ENCODE measurements around the gene PIP4K2A.
A peak's percentile ranks its signal among the peaks of the same experiment; 100 is the strongest.
"Not testable (repeated sequence)": the region's sequence is repeated elsewhere in the genome, so short reads cannot be mapped to it uniquely, and the experiment has no call there.

Gene PIP4K2A

GRCh38 chr10:22554461-22555182 lies 159.8 kb downstream of the PIP4K2A start:
- no peak for DNase-seq
- no peak for ATAC-seq

- DNase-seq: no peak
- ATAC-seq: no peak
These were observed 160.9 kb downstream of the PIP4K2A start for GRCh38 chr10:22553452-22553995.

GRCh38 chr10:22552888-22553378 lies 161.4 kb downstream of the PIP4K2A start:
- no peak for ATAC-seq
- DNase-seq: no peak

GRCh38 chr10:22551681-22552365 lies 162.6 kb downstream of the PIP4K2A start:
- ATAC-seq: no peak
- DNase-seq: no peak

- no peak for ATAC-seq
These were observed 163.6 kb downstream of the PIP4K2A start for GRCh38 chr10:22550732-22551131.

GRCh38 chr10:22548344-22548743 lies 166.0 kb downstream of the PIP4K2A start:
- ATAC-seq (no peak), DNase-seq (no peak)

More at GRCh38 chr10:22550732-22551131, 163.6 kb downstream of the PIP4K2A start:
- peak; percentile 78 for DNase-seq

- ATAC-seq (no peak), DNase-seq (no peak)
These were observed 168.7 kb downstream of the PIP4K2A start for GRCh38 chr10:22545643-22546042.

GRCh38 chr10:22544325-22545068 lies 169.9 kb downstream of the PIP4K2A start:
- DNase-seq (no peak), ATAC-seq (no peak)

- no peak for DNase-seq
- ATAC-seq: no peak
These were observed 171.6 kb downstream of the PIP4K2A start for GRCh38 chr10:22542773-22543172.

GRCh38 chr10:22541900-22542299 lies 172.5 kb downstream of the PIP4K2A start:
- ATAC-seq: no peak
- DNase-seq: no peak

- ATAC-seq: no peak
- DNase-seq: no peak
These were observed 174.6 kb downstream of the PIP4K2A start for GRCh38 chr10:22539579-22540298.

- DNase-seq (no peak), ATAC-seq (no peak)
These were observed 176.6 kb downstream of the PIP4K2A start for GRCh38 chr10:22537810-22538209.

GRCh38 chr10:22536620-22537019 lies 177.8 kb downstream of the PIP4K2A start:
- ATAC-seq (no peak), DNase-seq (no peak)

GRCh38 chr10:22534849-22535604 lies 179.4 kb downstream of the PIP4K2A start:
- ATAC-seq (no peak), DNase-seq (no peak)

GRCh38 chr10:22531441-22531840 lies 182.9 kb downstream of the PIP4K2A start:
- ATAC-seq (no peak), DNase-seq (no peak)

GRCh38 chr10:22531008-22531407 lies 183.4 kb downstream of the PIP4K2A start:
- DNase-seq (no peak), ATAC-seq (no peak)

- DNase-seq (no peak), ATAC-seq (no peak)
These were observed 186.9 kb downstream of the PIP4K2A start for GRCh38 chr10:22527520-22527919.

GRCh38 chr10:22524333-22524732 lies 190.0 kb downstream of the PIP4K2A start:
- ATAC-seq, DNase-seq: not testable (repeated sequence)

- not testable (repeated sequence) for DNase-seq, ATAC-seq
These were observed 193.7 kb downstream of the PIP4K2A start for GRCh38 chr10:22520645-22521044.

- no peak for DNase-seq
- no peak for ATAC-seq
These were observed 196.1 kb downstream of the PIP4K2A start for GRCh38 chr10:22518167-22518724.

GRCh38 chr10:22515009-22515408 lies 199.4 kb downstream of the PIP4K2A start:
- no peak for DNase-seq
- ATAC-seq: no peak

All from stimulated activated naive CD8-positive, alpha-beta T cell treated with anti-CD3 and anti-CD28 coated beads, Interleukin-15, Interleukin-2, amounts not matched to agents 100 U/mL and 50 U/mL, for 24 hours (primary cell).